ENCODE data around the gene MICAL2. TPM values are rescaled to one million over a fixed set of nuclear protein-coding genes. Genes with fewer than 3 reads are reported as not detected.

MICAL2 gene
- total and polyA plus RNA-seq, 10 of the 15 experiments (the other 5 are each of a cell fraction or from before 2014, with no cell fraction given), result 0.90 to 5.6 (median 2.4) TPM

DNA sequence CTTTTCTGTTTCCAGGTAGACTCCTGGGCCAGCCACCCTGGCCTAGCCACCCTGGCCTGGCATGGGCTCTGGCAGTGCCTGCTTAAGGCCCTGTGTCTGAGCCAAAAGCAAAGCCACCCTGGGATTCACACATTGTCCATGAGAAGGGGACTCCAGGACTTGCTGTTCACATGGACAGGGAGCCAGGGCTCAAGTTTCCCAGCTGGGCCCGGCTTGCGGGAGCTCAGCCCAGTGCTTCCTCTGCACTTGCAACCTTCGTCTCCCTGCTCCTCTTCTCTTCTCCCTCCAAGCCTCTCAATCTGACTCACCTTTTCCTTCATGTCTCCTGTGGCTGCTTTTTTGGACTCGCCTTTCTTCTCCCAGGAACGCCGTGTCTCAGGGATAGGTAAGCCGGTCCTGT is 130.3 kb downstream of the MICAL2 start:
- 82% methylated on average over 7 of the region's 7 CpGs for WGBS (ENCODE audit: insufficient coverage, insufficient replicate concordance, low lambda C conversion rate, missing lambda C conversion rate)
- Histone ChIP-seq H2AFZ (ENCODE audit: control insufficient read depth, low read depth, low read length) (no peak overlapping the region), H3K9me3 (replicated peaks; ENCODE audit: control insufficient read depth, insufficient read depth, low read length) (no peaks in the 10 kb centered on the region), H3K79me2 (ENCODE audit: control insufficient read depth, insufficient read depth, low read length) (no peaks in the 10 kb centered on the region), H4K20me1 (ENCODE audit: control insufficient read depth, insufficient read depth) (no peaks in the 10 kb centered on the region), H3K4me2 (ENCODE audit: control insufficient read depth, insufficient read depth) (no peak overlapping the region), H3K9ac (ENCODE audit: control insufficient read depth, insufficient read depth, low read length) (no peak overlapping the region), H3K27me3 (replicated peaks in 1 of 2; ENCODE audit: control insufficient read depth in 2 of 2, insufficient read depth in 2 of 2, low read length in 1 of 2) (no peaks in the 10 kb centered on the region; a peak in 2 of 4 replicates), H3K4me1 (ENCODE audit: control insufficient read depth, insufficient read depth, low read length) (peaks cover 7% of the 10 kb centered on the region), H3K4me3 (no peak overlapping the region), H3K36me3 (ENCODE audit: control insufficient read depth in 2 of 2, insufficient read depth in 2 of 2, low read length in 1 of 2) (no peaks in the 10 kb centered on the region), H3K27ac (ENCODE audit: control insufficient read depth, insufficient read depth) (no peak overlapping the region)
- no TSS peak for BruUV-seq (replicated peaks)
- ChIA-PET RAD21 (ENCODE audit: unreplicated experiment) (interaction anchor here (0.7 kb wide), 1 partner anchor 187 kb away, joined by 3 read pairs; no protein-coding TSS in a partner anchor), SMC1A (ENCODE audit: uncharacterized antibody, unreplicated experiment) (interaction anchor here (3.0 kb wide), 1 partner anchor 193 kb away, joined by 12 read pairs; no protein-coding TSS in a partner anchor), POLR2A (no interaction called here), CTCF (interaction anchor here (1.4 to 8.3 kb wide), 3 partner anchors 39 to 194 kb away, joined by 3 to 104 read pairs (median 56); no protein-coding TSS in a partner anchor)
- FAIRE-seq (no peak), DNase-seq (ENCODE audit: low read depth, low spot score) (no peak), ATAC-seq (no peak)
- intact Hi-C loops (cut with micrococcal nuclease; ENCODE audit: unreplicated experiment) (no loop called here), in situ Hi-C loops (cut with MboI) (loop anchor here (5.0 kb wide), 1 partner anchor 48 kb away; no protein-coding TSS in a partner anchor)
- TF ChIP-seq IRF4 (IDR thresholded peaks at IDR 0.05; ENCODE audit: low read depth, low read length) (no peak), NR2C2 (IDR thresholded peaks at IDR 0.05; ENCODE audit: borderline replicate concordance, control insufficient read depth, insufficient read length, low read depth) (no peak), SUPT20H (IDR thresholded peaks at IDR 0.05; ENCODE audit: borderline replicate concordance, control insufficient read depth, low read depth, low read length) (no peak), SRF (IDR thresholded peaks at IDR 0.05; ENCODE audit: low read depth in 2 of 2, low read length in 2 of 2) (no peak), NFYB (IDR thresholded peaks at IDR 0.05; ENCODE audit: insufficient read depth, low read depth, low read length) (no peak), PML (IDR thresholded peaks at IDR 0.05; ENCODE audit: low read length) (no peak), NFXL1 (IDR thresholded peaks at IDR 0.05; ENCODE audit: borderline replicate concordance) (no peak), GATAD2B (conservative IDR thresholded peaks at IDR 0.05; ENCODE audit: low read depth) (no peak), TBL1XR1 (IDR thresholded peaks at IDR 0.05; ENCODE audit: low read depth, low read length) (no peak), TCF12 (IDR thresholded peaks at IDR 0.05; ENCODE audit: low read depth, low read length) (no peak), EED (IDR thresholded peaks at IDR 0.05; ENCODE audit: low read depth) (no peak)
- TF ChIP-seq, protein P1, sequence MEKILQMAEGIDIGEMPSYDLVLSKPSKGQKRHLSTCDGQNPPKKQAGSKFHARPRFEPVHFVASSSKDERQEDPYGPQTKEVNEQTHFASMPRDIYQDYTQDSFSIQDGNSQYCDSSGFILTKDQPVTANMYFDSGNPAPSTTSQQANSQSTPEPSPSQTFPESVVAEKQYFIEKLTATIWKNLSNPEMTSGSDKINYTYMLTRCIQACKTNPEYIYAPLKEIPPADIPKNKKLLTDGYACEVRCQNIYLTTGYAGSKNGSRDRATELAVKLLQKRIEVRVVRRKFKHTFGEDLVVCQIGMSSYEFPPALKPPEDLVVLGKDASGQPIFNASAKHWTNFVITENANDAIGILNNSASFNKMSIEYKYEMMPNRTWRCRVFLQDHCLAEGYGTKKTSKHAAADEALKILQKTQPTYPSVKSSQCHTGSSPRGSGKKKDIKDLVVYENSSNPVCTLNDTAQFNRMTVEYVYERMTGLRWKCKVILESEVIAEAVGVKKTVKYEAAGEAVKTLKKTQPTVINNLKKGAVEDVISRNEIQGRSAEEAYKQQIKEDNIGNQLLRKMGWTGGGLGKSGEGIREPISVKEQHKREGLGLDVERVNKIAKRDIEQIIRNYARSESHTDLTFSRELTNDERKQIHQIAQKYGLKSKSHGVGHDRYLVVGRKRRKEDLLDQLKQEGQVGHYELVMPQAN (conservative IDR thresholded peaks at IDR 0.05), result no peak
- TF ChIP-seq, protein P2, sequence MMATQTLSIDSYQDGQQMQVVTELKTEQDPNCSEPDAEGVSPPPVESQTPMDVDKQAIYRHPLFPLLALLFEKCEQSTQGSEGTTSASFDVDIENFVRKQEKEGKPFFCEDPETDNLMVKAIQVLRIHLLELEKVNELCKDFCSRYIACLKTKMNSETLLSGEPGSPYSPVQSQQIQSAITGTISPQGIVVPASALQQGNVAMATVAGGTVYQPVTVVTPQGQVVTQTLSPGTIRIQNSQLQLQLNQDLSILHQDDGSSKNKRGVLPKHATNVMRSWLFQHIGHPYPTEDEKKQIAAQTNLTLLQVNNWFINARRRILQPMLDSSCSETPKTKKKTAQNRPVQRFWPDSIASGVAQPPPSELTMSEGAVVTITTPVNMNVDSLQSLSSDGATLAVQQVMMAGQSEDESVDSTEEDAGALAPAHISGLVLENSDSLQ (IDR thresholded peaks at IDR 0.05), result no peak
- TF ChIP-seq, protein P3, sequence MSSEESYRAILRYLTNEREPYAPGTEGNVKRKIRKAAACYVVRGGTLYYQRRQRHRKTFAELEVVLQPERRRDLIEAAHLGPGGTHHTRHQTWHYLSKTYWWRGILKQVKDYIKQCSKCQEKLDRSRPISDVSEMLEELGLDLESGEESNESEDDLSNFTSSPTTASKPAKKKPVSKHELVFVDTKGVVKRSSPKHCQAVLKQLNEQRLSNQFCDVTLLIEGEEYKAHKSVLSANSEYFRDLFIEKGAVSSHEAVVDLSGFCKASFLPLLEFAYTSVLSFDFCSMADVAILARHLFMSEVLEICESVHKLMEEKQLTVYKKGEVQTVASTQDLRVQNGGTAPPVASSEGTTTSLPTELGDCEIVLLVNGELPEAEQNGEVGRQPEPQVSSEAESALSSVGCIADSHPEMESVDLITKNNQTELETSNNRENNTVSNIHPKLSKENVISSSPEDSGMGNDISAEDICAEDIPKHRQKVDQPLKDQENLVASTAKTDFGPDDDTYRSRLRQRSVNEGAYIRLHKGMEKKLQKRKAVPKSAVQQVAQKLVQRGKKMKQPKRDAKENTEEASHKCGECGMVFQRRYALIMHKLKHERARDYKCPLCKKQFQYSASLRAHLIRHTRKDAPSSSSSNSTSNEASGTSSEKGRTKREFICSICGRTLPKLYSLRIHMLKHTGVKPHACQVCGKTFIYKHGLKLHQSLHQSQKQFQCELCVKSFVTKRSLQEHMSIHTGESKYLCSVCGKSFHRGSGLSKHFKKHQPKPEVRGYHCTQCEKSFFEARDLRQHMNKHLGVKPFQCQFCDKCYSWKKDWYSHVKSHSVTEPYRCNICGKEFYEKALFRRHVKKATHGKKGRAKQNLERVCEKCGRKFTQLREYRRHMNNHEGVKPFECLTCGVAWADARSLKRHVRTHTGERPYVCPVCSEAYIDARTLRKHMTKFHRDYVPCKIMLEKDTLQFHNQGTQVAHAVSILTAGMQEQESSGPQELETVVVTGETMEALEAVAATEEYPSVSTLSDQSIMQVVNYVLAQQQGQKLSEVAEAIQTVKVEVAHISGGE (CRISPR knock-in tag; IDR thresholded peaks at IDR 0.05), result no peak
- TF ChIP-seq, protein P4, sequence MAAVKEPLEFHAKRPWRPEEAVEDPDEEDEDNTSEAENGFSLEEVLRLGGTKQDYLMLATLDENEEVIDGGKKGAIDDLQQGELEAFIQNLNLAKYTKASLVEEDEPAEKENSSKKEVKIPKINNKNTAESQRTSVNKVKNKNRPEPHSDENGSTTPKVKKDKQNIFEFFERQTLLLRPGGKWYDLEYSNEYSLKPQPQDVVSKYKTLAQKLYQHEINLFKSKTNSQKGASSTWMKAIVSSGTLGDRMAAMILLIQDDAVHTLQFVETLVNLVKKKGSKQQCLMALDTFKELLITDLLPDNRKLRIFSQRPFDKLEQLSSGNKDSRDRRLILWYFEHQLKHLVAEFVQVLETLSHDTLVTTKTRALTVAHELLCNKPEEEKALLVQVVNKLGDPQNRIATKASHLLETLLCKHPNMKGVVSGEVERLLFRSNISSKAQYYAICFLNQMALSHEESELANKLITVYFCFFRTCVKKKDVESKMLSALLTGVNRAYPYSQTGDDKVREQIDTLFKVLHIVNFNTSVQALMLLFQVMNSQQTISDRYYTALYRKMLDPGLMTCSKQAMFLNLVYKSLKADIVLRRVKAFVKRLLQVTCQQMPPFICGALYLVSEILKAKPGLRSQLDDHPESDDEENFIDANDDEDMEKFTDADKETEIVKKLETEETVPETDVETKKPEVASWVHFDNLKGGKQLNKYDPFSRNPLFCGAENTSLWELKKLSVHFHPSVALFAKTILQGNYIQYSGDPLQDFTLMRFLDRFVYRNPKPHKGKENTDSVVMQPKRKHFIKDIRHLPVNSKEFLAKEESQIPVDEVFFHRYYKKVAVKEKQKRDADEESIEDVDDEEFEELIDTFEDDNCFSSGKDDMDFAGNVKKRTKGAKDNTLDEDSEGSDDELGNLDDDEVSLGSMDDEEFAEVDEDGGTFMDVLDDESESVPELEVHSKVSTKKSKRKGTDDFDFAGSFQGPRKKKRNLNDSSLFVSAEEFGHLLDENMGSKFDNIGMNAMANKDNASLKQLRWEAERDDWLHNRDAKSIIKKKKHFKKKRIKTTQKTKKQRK (IDR thresholded peaks at IDR 0.05; ENCODE audit: low read depth, low read length), result no peak
